HUES48 (cell line): Measurements from ENCODE around the gene YEATS2.
"Not testable (repeated sequence)": the region's sequence is repeated elsewhere in the genome, so short reads cannot be mapped to it uniquely, and the experiment has no call there.

Experiments
- H3K27ac ChIP-seq: one replicate; pipeline ENCODE4 v1.7.0; 2013; ENCODE audit warnings: low read depth, low read length, inconsistent platforms
- H3K27me3 ChIP-seq: 2 replicates; pipeline ENCODE4 v1.6.1; 2013; ENCODE audit warnings: mild to moderate bottlenecking, low read length; ENCODE audit not compliant: control insufficient read depth, insufficient read depth
- H3K36me3 ChIP-seq: 2 replicates; pipeline ENCODE4 v1.6.1; 2013; ENCODE audit warnings: low read length; ENCODE audit not compliant: control insufficient read depth, insufficient read depth
- H3K4me1 ChIP-seq: 2 replicates; pipeline ENCODE4 v1.6.1; 2013; ENCODE audit warnings: mild to moderate bottlenecking, low read length; ENCODE audit not compliant: control insufficient read depth, insufficient read depth
- H3K4me3 ChIP-seq: 2 replicates; pipeline ENCODE4 v1.5.1; 2013; ENCODE audit warnings: mild to moderate bottlenecking, low read depth, low read length
- H3K9ac ChIP-seq: 2 replicates; pipeline ENCODE4 v1.6.1; 2013; ENCODE audit warnings: mild to moderate bottlenecking, low read depth, low read length, moderate library complexity
- H3K9me3 ChIP-seq: 2 replicates; pipeline ENCODE4 v1.6.1; 2013; ENCODE audit warnings: low read length; ENCODE audit not compliant: control insufficient read depth, insufficient read depth

Gene YEATS2

DNA sequence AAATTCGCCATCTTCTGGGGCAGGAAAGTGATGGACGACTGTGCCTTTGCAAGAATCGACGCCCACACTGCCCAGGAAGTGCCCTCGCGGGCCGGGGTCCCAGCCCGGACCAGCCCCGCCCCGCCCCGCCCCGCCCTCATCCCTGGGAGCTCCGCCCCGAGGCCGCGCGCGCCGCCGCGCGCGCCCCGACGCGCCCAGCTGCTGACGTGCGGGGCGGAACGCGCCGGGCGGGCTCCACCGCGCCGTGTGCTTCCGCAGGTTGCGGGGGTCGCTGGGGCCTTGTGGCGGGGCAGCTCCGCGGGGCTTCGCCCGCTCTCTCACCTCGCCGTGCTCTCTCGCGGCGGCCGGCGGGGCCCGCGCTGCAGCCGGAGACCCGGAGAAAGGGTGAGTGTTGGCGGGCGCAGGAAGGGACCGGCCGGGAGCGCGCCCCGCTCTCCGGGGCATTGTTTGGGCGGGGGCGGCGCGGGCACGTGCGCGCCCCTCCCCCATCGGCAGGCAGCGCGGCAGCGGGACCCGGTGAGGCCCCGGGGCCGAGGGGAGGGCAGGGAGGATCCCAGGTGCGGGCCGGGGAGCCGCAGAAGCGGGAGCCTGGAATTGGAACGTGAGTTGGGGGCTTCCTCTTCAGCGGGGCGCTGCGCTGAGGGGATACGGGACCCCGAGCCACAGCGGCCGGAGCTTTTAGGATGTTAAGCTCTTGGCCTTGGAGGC, at the start of gene YEATS2:
TSS of gene YEATS2 (plus strand) at position 188 of the 708 bp plus-strand sequence. CDS start 17,366 bp downstream, outside the sequence.
- H3K27me3 ChIP-seq = no peaks in the 10 kb centered on the region
- peaks cover 4% of the 10 kb centered on the region for H3K36me3 ChIP-seq
- H3K9ac ChIP-seq = peak within 1 kb of the TSS; percentile 96
- H3K4me1 ChIP-seq = peaks cover 21% of the 10 kb centered on the region
- peak within 1 kb of the TSS; percentile 99 for H3K4me3 ChIP-seq
- H3K9me3 ChIP-seq = no peaks in the 10 kb centered on the region
- peak within 1 kb of the TSS; percentile 95 for H3K27ac ChIP-seq

DNA sequence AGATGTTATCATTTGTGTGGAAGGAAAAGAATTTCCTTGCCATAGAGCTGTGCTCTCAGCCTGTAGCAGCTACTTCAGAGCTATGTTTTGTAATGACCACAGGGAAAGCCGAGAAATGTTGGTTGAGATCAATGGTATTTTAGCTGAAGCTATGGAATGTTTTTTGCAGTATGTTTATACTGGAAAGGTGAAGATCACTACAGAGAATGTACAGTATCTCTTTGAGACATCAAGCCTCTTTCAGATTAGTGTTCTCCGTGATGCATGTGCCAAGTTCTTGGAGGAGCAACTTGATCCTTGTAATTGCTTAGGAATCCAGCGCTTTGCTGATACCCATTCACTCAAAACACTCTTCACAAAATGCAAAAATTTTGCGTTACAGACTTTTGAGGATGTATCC, 47.0 kb upstream of the YEATS2 start:
- Histone ChIP-seq H3K27me3 (no peaks in the 10 kb centered on the region), H3K36me3 (peaks cover 26% of the 10 kb centered on the region), H3K4me1 (no peaks in the 10 kb centered on the region), H3K27ac (no peak overlapping the region), H3K9ac (no peak overlapping the region), H3K4me3 (no peak overlapping the region), H3K9me3 (peaks cover 41% of the 10 kb centered on the region)

DNA sequence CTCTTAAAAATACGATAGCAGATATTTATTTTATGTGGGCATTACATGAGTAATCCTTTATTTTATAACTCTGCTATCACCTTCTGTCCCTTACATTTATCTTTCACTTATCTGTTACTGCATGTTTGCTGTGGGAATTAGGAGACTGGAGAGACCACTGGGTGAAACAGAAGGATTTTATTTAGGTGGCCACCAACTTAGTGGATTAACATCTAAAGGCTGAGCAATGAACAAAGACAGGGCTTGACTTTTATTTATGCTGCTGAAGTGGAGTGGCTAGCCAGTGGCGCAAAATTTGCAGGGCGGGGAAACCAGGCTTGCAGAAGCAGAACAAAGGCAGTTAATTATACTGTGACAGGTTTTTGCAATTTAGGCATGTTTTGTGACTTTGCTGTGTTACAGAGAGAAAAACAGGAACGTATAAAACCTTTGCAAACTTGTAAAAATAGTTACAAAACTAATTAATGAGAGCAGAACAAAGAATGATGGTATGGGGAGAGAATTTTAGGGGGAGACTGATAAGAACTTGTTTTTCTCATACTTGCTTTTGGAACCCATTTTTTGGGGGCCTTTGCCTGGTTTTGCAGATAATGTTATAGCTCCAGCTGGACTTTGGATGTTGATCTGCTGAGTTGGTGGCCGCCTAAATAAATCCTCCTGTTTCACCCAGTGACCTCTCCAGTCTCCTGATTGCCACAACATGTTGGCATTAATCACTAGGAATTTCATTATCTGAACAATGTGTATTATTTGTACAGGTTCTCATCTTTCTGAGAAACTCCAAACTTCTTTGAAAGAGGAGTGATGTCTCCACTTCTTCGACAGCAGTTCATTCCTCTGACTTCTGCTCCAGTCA, 44.2 kb upstream of the YEATS2 start:
- peaks cover 41% of the 10 kb centered on the region for H3K9me3 ChIP-seq
- no peak overlapping the region for H3K9ac ChIP-seq
- no peak overlapping the region for H3K4me3 ChIP-seq
- H3K4me1 ChIP-seq = no peaks in the 10 kb centered on the region
- no peak overlapping the region for H3K27ac ChIP-seq
- H3K27me3 ChIP-seq = no peaks in the 10 kb centered on the region
- peaks cover 26% of the 10 kb centered on the region for H3K36me3 ChIP-seq

GRCh38 chr3:183654727-183655126, 42.9 kb upstream of the YEATS2 start:
- Histone ChIP-seq H3K4me1 (peaks cover 3% of the 10 kb centered on the region; the same call in 1 of the 2 replicates), H3K27me3 (no peaks in the 10 kb centered on the region), H3K9ac (no peak overlapping the region), H3K9me3 (peaks cover 41% of the 10 kb centered on the region), H3K27ac (no peak overlapping the region), H3K4me3 (no peak overlapping the region), H3K36me3 (peaks cover 32% of the 10 kb centered on the region)

- no peak overlapping the region for H3K27ac ChIP-seq
- peaks cover 31% of the 10 kb centered on the region for H3K36me3 ChIP-seq
- H3K4me3 ChIP-seq = no peak overlapping the region
These were observed 35.5 kb upstream of the YEATS2 start for GRCh38 chr3:183662099-183662498.

DNA sequence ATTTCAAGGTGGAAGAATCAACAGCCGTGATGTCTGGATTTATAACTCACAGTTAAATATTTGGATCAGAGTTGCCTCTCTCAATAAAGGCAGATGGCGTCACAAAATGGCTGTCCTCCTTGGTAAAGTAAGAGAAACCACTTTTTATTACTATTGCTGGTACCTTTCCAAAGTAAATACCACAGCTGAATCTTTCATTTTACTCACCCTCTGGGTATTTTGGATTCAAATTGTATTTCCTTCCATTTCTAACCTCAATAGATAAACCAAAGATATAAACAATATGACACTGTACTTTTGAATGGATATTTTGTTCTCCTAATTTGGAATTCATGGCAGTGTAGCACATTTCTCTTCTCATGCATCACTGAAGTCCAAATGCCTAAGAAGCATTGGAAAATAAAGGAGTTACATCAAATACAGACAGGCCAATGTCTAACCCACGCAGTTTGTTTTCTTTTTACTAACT, 32.6 kb upstream of the YEATS2 start:
- Histone ChIP-seq H3K9me3 (peaks cover 8% of the 10 kb centered on the region; the same call in 1 of the 2 replicates), H3K27ac (no peak overlapping the region), H3K27me3 (no peaks in the 10 kb centered on the region), H3K4me1 (peaks cover 3% of the 10 kb centered on the region; the same call in 1 of the 2 replicates), H3K4me3 (no peak overlapping the region), H3K36me3 (peaks cover 37% of the 10 kb centered on the region), H3K9ac (no peak overlapping the region)

More at GRCh38 chr3:183662099-183662498, 35.5 kb upstream of the YEATS2 start:
- H3K4me1 ChIP-seq = peaks cover 6% of the 10 kb centered on the region
- H3K9ac ChIP-seq = no peak overlapping the region
- no peaks in the 10 kb centered on the region for H3K27me3 ChIP-seq
- H3K9me3 ChIP-seq = peaks cover 5% of the 10 kb centered on the region; the same call in 1 of the 2 replicates

GRCh38 chr3:183680061-183680460, 17.5 kb upstream of the YEATS2 start:
- Histone ChIP-seq H3K27ac (no peak overlapping the region), H3K27me3 (no peaks in the 10 kb centered on the region), H3K4me1 (no peaks in the 10 kb centered on the region), H3K4me3 (no peak overlapping the region), H3K36me3 (peaks cover 5% of the 10 kb centered on the region; the same call in 1 of the 2 replicates), H3K9ac (no peak overlapping the region), H3K9me3 (no peaks in the 10 kb centered on the region)

- H3K9ac ChIP-seq = no peak overlapping the region
- no peaks in the 10 kb centered on the region for H3K36me3 ChIP-seq
- H3K4me3 ChIP-seq = no peak overlapping the region
- no peaks in the 10 kb centered on the region for H3K27me3 ChIP-seq
- H3K4me1 ChIP-seq = no peaks in the 10 kb centered on the region
- H3K9me3 ChIP-seq = no peaks in the 10 kb centered on the region
- H3K27ac ChIP-seq = no peak overlapping the region
These were observed 9.9 kb upstream of the YEATS2 start for GRCh38 chr3:183687705-183688104.

DNA sequence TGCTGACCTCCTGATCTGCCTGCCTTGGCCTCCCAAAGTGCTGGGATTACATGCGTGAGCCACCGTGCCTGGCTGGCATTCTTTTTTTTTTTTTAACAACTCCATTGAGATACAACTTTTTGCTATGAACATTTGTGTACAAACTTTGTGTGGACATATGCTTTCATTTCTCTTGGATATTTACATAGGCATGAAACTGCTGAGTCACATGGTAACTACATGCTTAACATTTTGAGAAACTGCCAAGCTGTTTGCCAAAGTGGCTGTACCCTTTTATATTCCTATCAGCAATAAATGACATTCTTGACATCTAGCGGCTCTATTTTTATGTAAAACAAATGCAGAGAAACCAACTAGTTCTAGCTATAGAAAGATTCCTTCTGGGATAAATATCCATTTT, 8.7 kb upstream of the YEATS2 start:
- Histone ChIP-seq H3K36me3 (no peaks in the 10 kb centered on the region), H3K27me3 (no peaks in the 10 kb centered on the region), H3K27ac (no peak overlapping the region), H3K9me3 (no peaks in the 10 kb centered on the region), H3K9ac (no peak overlapping the region), H3K4me1 (no peaks in the 10 kb centered on the region), H3K4me3 (no peak overlapping the region)

DNA sequence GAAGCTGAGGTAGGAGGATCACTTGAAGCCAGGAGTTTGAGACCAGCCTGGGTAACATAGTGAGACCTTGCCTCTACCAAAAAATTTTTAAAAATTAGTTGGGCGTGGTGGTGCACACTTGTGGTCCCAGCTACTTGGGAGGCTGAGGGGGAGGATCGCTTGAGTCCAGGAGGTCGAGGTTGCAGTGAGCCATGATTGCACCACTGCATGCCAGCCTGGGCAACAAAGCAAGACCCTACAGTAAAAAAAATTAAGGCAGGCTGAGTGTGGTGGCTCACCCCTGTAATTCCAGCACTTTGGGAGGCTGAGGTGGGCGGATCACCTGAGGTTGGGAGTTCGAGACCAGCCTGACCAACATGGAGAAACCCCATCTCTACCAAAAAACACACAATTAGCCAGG, 8.0 kb upstream of the YEATS2 start:
- not testable (repeated sequence) for H3K9ac ChIP-seq, H3K4me1 ChIP-seq, H3K27me3 ChIP-seq, H3K27ac ChIP-seq, H3K4me3 ChIP-seq, H3K36me3 ChIP-seq, H3K9me3 ChIP-seq
